Measurements from ENCODE around the gene POMT2. TPM values are rescaled to one million over a fixed set of nuclear protein-coding genes. Genes with fewer than 3 reads are reported as not detected.

POMT2 gene
- total RNA-seq, 1 donor from 2014 or later = 34.7 TPM

DNA sequence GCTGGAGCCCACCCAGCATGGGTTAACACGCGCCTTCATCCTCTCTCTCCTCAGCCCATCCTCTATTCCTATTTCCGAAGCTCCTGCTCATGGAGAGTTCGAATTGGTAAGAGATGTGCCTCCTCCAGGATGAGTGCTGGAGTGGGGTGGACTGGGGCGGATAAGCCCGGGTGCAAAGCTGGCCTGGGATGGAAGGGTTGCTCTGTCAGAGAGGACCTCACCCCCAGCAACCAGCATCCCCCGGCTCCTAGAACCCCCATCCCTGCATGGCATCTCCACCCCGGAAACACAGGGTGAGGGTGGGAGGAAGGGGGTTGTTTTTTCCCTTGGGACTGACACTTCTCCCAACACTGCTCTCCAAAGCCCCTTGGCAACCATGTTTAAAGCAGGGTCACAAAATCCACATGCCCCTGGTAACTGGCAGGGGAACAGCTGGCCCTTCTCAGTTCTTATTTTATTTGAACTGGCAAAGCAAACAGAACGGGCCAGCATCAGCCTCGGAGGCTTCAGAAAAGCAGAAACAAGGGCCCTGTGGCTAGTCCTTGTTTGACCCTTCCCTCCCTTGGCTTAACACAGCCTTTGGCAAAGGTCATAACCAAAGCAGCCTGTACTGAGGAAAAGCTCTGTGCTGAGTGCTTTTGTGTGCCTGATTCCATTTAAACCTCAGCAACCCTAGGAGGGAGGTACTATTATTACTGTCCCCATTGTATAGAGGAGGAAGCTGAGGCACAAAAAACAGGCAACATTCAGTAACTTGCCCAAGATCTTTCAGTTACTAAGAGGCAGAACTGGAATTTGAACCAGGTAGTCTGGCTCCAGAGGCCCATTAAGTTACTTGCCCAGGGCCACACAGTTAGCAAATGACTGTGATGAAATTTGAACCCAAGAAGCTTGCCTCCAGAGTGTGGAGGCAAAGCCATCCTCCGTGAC, 4.4 kb upstream of the POMT2 start:
- no peak for TF ChIP-seq CTCF (IDR thresholded peaks at IDR 0.05)
- no peaks in the 10 kb centered on the region for H3K9me3 Mint-ChIP-seq (ENCODE audit: low read depth)
- no peaks in the 10 kb centered on the region for H3K36me3 Mint-ChIP-seq (ENCODE audit: low read depth)
- no peaks in the 10 kb centered on the region for H3K27me3 Mint-ChIP-seq (ENCODE audit: low read depth)
- peaks cover 12% of the 10 kb centered on the region for H3K4me1 Mint-ChIP-seq (ENCODE audit: low read depth)
- DNase-seq (ENCODE audit: low spot score) = no peak
- no peak overlapping the region for H3K4me3 Mint-ChIP-seq (ENCODE audit: unreplicated experiment)
- H3K27ac Mint-ChIP-seq (ENCODE audit: unreplicated experiment) = no peak overlapping the region

- H3K9me3 Mint-ChIP-seq (ENCODE audit: low read depth) = no peaks in the 10 kb centered on the region
- no peaks in the 10 kb centered on the region for H3K27me3 Mint-ChIP-seq (ENCODE audit: low read depth)
- DNase-seq (ENCODE audit: low spot score) = no peak
- H3K4me1 Mint-ChIP-seq (ENCODE audit: low read depth) = peaks cover 20% of the 10 kb centered on the region
- no peak overlapping the region for H3K4me3 Mint-ChIP-seq (ENCODE audit: unreplicated experiment)
- no peak overlapping the region for H3K27ac Mint-ChIP-seq (ENCODE audit: unreplicated experiment)
- TF ChIP-seq CTCF (IDR thresholded peaks at IDR 0.05) = no peak
- no peaks in the 10 kb centered on the region for H3K36me3 Mint-ChIP-seq (ENCODE audit: low read depth)
Measured at GRCh38 chr14:77324289-77324688, 3.6 kb upstream of the POMT2 start.

GRCh38 chr14:77323571-77323970, 2.9 kb upstream of the POMT2 start:
- no peak overlapping the region for H3K27ac Mint-ChIP-seq (ENCODE audit: unreplicated experiment)

GRCh38 chr14:77322951-77323350, 2.3 kb upstream of the POMT2 start:
- no peak for TF ChIP-seq CTCF (IDR thresholded peaks at IDR 0.05)
- H3K4me3 Mint-ChIP-seq (ENCODE audit: unreplicated experiment) = no peak overlapping the region
- no peak for DNase-seq (ENCODE audit: low spot score)

More at GRCh38 chr14:77323571-77323970, 2.9 kb upstream of the POMT2 start:
- no peak for TF ChIP-seq CTCF (IDR thresholded peaks at IDR 0.05)
- no peak for DNase-seq (ENCODE audit: low spot score)
- Mint-ChIP-seq H3K4me1 (ENCODE audit: low read depth) (peaks cover 24% of the 10 kb centered on the region), H3K36me3 (ENCODE audit: low read depth) (no peaks in the 10 kb centered on the region), H3K4me3 (ENCODE audit: unreplicated experiment) (no peak overlapping the region), H3K27me3 (ENCODE audit: low read depth) (no peaks in the 10 kb centered on the region), H3K9me3 (ENCODE audit: low read depth) (no peaks in the 10 kb centered on the region)

DNA sequence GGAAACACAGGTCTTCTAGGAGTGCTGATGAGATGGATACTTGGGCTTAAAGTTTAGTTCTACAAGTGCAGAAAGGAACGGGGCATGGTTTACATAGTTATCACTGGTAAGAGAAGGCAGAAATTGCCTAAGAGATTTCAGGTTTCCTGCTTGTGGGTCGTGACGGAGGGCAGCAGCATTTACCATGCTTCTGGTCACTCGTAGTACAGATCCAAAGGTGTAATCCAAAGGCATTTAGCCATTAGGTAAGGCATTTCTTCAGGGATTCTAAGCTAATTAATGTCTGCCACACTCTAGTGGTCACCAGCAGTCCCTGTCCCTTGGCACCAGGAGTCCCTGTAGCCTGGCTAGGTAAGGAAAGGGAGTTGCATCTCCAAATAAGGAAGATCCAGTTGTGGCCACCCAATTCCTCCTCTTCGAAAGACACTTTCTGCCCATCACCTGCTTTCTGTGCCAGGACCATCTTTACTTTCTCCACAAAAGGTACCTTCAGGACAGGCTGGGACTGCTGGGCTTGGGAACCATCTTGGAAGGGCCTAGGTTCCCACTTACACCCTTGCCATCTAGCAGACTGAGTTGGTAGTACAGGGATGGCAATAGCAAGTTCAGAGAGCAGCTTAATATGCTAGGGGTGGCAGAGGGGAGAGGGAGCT, 1.7 kb upstream of the POMT2 start:
- Mint-ChIP-seq H3K9me3 (ENCODE audit: low read depth) (no peaks in the 10 kb centered on the region), H3K27ac (ENCODE audit: unreplicated experiment) (no peak overlapping the region), H3K4me1 (ENCODE audit: low read depth) (peaks cover 31% of the 10 kb centered on the region), H3K36me3 (ENCODE audit: low read depth) (no peaks in the 10 kb centered on the region), H3K27me3 (ENCODE audit: low read depth) (no peaks in the 10 kb centered on the region), H3K4me3 (ENCODE audit: unreplicated experiment) (peak overlapping the region; percentile 98)
- DNase-seq (ENCODE audit: low spot score) = no peak
- no peak for TF ChIP-seq CTCF (IDR thresholded peaks at IDR 0.05)

More at GRCh38 chr14:77322951-77323350, 2.3 kb upstream of the POMT2 start:
- Mint-ChIP-seq H3K9me3 (ENCODE audit: low read depth) (no peaks in the 10 kb centered on the region), H3K36me3 (ENCODE audit: low read depth) (no peaks in the 10 kb centered on the region), H3K27me3 (ENCODE audit: low read depth) (no peaks in the 10 kb centered on the region), H3K4me1 (ENCODE audit: low read depth) (peaks cover 28% of the 10 kb centered on the region), H3K27ac (ENCODE audit: unreplicated experiment) (no peak overlapping the region)

All from chondrocyte (in vitro differentiated cells).